ENCODE results near the gene NADSYN1. TPM values are rescaled to one million over a fixed set of nuclear protein-coding genes. Genes with fewer than 3 reads are reported as not detected.

The NADSYN1 gene
- total and polyA plus RNA-seq, 4 donors: 62.8 to 79.3 (median 65.0) TPM

DNA sequence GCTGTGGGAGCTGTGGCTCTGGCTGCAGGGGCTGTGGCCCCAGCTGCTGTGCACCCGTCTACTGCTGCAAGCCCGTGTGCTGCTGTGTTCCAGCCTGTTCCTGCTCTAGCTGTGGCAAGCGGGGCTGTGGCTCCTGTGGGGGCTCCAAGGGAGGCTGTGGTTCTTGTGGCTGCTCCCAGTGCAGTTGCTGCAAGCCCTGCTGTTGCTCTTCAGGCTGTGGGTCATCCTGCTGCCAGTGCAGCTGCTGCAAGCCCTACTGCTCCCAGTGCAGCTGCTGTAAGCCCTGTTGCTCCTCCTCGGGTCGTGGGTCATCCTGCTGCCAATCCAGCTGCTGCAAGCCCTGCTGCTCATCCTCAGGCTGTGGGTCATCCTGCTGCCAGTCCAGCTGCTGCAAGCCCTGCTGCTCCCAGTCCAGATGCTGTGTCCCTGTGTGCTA, 95.7 kb downstream of the NADSYN1 start:
- H3K9ac ChIP-seq (ENCODE audit: insufficient read depth in 1 of 2, low read length in 2 of 2): no peak overlapping the region
- no peaks in the 10 kb centered on the region for H3K9me3 ChIP-seq (ENCODE audit: control insufficient read depth in 4 of 4, insufficient read depth in 3 of 4, low read length in 3 of 4)
- ATAC-seq (ENCODE audit: insufficient read depth, low FRiP score): no peak
- no peaks in the 10 kb centered on the region for H3K36me3 ChIP-seq (ENCODE audit: control insufficient read depth in 4 of 4, insufficient read depth in 4 of 4, low read length in 4 of 4)
- no peaks in the 10 kb centered on the region for H3K27me3 ChIP-seq (ENCODE audit: control insufficient read depth in 3 of 3, insufficient read depth in 3 of 3, low read length in 2 of 3)
- DNase-seq: no peak
- TF ChIP-seq CTCF (IDR thresholded peaks at IDR 0.05; ENCODE audit: control extremely low read depth, extremely low read depth): no peak
- 39 to 47% methylated on average over 5 of the region's 5 CpGs for WGBS, 2 donors
- no peak overlapping the region for H3K27ac ChIP-seq (ENCODE audit: low read depth in 1 of 2, low read length in 1 of 2)
- H3K4me3 ChIP-seq: no peak overlapping the region
- no peaks in the 10 kb centered on the region for H3K4me1 ChIP-seq (ENCODE audit: control insufficient read depth in 5 of 5, insufficient read depth in 5 of 5, low read length in 5 of 5)

Small RNA genes lying within 50 kb of the gene (small RNA-seq; reads per million reads assigned to genes)
- gene MIR6754 (ENCODE audit: low replicate concordance): not detected

Other genes starting within 250 kb of the NADSYN1 start
- gene SHANK2, start 200.6 kb upstream of the NADSYN1 start, total RNA-seq: 10 to 100 TPM; 42.7 to 55.4 TPM
- 1 to 10 TPM; 3.0 to 9.0 TPM for gene SHANK2, start 200.6 kb upstream of the NADSYN1 start, polyA plus RNA-seq
- 100 to 1,000 TPM in 1 of 2 donors, 10 to 100 TPM in 1; 41.2 to 138 TPM for gene DHCR7, start 4.8 kb upstream of the NADSYN1 start, total RNA-seq
- gene DHCR7, start 4.8 kb upstream of the NADSYN1 start, polyA plus RNA-seq: 10 to 100 TPM; 67.8 to 68.3 TPM
- under 1 TPM in 1 of 2 donors, not detected in 1; 0.28 TPM for gene KRTAP5-7, start 74.1 kb downstream of the NADSYN1 start, total RNA-seq
- gene KRTAP5-7, start 74.1 kb downstream of the NADSYN1 start, polyA plus RNA-seq: under 1 TPM in 1 of 2 donors, not detected in 1; 0.12 TPM
- under 1 TPM in 1 of 2 donors, not detected in 1; 0.34 TPM for gene KRTAP5-8, start 84.8 kb downstream of the NADSYN1 start, total RNA-seq
- gene KRTAP5-8, start 84.8 kb downstream of the NADSYN1 start, polyA plus RNA-seq: under 1 TPM; 0.03 to 0.20 TPM
- gene KRTAP5-9, start 95.2 kb downstream of the NADSYN1 start, total RNA-seq: under 1 TPM; 0.37 to 0.52 TPM
- under 1 TPM; 0.13 to 0.22 TPM for gene KRTAP5-9, start 95.2 kb downstream of the NADSYN1 start, polyA plus RNA-seq
- gene KRTAP5-10, start 112.4 kb downstream of the NADSYN1 start, total RNA-seq: not detected
- gene KRTAP5-10, start 112.4 kb downstream of the NADSYN1 start, polyA plus RNA-seq: under 1 TPM; 0.06 to 0.20 TPM
- gene KRTAP5-11, start 129.7 kb downstream of the NADSYN1 start, total RNA-seq: not detected
- gene KRTAP5-11, start 129.7 kb downstream of the NADSYN1 start, polyA plus RNA-seq: not detected

Measured in lung (tissue), 13 donors.